GM12865 (cell line): Measurements from ENCODE around the gene PEX26.

Source experiments
- DNase-seq: peaks from one replicate; pipeline ENCODE4 v3.0.0; 2010; ENCODE audit warnings: low read depth
- H3K4me3 ChIP-seq: 2 replicates; pipeline ENCODE4 v1.5.1; 2011; ENCODE audit warnings: mild to moderate bottlenecking, low read depth, low read length, control low read depth
- TF ChIP-seq, protein P1 (sequence below): IDR thresholded peaks from 2 replicates; pipeline ENCODE4 v1.5.1; 2011; ENCODE audit warnings: low read length, control low read depth, low read depth, inconsistent platforms; ENCODE audit not compliant: insufficient read depth; ENCODE audit errors: missing control alignments

Gene PEX26

DNA sequence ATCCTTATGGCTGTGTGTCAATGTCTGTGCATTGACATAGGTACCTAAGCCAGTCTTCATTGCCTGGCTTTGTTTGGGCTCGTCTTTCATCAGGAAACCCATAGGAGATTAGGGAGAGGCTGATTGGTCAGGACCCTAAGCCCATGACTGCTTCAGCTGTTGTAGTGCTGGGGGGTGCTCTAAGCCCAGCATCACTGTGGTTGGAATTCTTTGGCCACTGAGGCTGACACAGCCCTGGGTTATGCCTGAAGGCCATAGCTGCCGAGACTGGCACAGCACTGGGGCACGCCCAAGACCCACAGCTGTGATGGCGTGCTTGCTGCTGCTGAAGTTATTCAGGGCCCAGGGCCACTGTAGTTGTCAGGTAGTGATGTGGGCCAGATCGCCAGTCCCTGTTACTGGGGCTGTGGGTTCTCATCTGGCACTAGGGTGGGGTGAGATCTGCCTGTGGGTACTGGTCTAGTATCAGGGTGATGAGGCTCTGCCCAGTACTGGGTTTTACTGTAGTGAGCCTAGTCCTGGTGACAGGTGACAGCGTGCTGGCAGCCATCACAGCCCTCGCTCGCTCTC, 77.1 kb downstream of the PEX26 start:
- TF ChIP-seq, protein P1, sequence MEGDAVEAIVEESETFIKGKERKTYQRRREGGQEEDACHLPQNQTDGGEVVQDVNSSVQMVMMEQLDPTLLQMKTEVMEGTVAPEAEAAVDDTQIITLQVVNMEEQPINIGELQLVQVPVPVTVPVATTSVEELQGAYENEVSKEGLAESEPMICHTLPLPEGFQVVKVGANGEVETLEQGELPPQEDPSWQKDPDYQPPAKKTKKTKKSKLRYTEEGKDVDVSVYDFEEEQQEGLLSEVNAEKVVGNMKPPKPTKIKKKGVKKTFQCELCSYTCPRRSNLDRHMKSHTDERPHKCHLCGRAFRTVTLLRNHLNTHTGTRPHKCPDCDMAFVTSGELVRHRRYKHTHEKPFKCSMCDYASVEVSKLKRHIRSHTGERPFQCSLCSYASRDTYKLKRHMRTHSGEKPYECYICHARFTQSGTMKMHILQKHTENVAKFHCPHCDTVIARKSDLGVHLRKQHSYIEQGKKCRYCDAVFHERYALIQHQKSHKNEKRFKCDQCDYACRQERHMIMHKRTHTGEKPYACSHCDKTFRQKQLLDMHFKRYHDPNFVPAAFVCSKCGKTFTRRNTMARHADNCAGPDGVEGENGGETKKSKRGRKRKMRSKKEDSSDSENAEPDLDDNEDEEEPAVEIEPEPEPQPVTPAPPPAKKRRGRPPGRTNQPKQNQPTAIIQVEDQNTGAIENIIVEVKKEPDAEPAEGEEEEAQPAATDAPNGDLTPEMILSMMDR, result no peak
- H3K4me3 ChIP-seq, result no peak overlapping the region
- no peak for DNase-seq
